NAMALWA (cell line): Measurements from ENCODE around the gene TLK1.

Source experiments
- DNase-seq: peaks from one replicate; pipeline ENCODE4 v3.0.0-alpha.2; 2015; ENCODE audit warnings: low spot score

Gene TLK1

GRCh38 chr2:170965446-170966225 is 195.1 kb downstream of the TLK1 start:
- DNase-seq, result no peak

- no peak for DNase-seq
Measured at GRCh38 chr2:170963386-170963785, 197.3 kb downstream of the TLK1 start.

- no peak for DNase-seq
Measured at GRCh38 chr2:170953941-170954340, 206.8 kb downstream of the TLK1 start.

- no peak for DNase-seq
Measured at GRCh38 chr2:170950221-170950761, 210.4 kb downstream of the TLK1 start.

GRCh38 chr2:170949415-170949814 is 211.3 kb downstream of the TLK1 start:
- DNase-seq, result no peak

GRCh38 chr2:170944545-170944944 is 216.1 kb downstream of the TLK1 start:
- DNase-seq, result no peak

- DNase-seq, result no peak
Measured at GRCh38 chr2:170943596-170943995, 217.1 kb downstream of the TLK1 start.

GRCh38 chr2:170943041-170943440 is 217.7 kb downstream of the TLK1 start:
- DNase-seq, result no peak

GRCh38 chr2:170942615-170943014 is 218.1 kb downstream of the TLK1 start:
- no peak for DNase-seq
